ENCODE data around the gene MAMDC2.

Gene MAMDC2

DNA sequence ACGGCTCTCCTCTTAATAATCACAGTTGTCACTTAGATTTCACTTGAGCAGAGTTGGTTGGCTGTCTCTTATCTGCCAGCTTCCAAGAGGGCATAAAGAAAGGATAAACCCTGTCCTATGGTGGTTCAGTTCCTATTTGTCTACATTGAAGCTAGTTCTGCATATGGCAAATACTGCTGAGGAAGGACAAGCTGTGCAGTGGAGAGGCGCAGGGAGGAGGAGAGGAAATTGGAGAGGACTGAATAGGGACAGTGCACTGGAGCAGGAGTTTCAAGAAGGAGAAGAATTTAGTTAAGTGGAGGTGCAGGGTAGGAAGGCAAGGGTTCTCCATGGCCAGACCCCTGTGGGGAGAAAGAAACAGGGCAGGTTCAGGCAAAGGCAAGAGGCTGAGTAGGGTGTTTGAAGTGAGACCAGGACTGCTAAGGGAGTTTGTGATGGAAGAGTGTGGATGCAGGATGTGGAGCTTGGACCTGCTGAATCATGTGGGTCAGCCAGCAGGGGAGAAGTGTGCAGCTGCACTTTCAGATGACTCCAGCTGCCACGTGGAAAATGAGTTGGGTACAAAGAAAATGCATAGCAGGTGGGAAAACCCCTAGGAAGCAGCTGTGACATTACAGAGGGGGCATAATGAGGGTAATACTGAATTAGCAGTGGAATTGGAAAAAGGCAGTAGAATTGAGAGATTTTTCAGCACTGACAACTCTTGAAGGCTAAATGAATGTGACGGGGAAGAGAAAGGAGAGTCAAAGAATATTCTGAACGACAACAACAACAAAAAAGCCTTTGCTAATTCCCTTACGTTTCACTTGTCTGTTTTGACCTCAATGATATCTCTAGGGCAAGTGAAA is 66.8 kb downstream of the MAMDC2 start:
- DNase-seq, result peak; percentile 25

DNA sequence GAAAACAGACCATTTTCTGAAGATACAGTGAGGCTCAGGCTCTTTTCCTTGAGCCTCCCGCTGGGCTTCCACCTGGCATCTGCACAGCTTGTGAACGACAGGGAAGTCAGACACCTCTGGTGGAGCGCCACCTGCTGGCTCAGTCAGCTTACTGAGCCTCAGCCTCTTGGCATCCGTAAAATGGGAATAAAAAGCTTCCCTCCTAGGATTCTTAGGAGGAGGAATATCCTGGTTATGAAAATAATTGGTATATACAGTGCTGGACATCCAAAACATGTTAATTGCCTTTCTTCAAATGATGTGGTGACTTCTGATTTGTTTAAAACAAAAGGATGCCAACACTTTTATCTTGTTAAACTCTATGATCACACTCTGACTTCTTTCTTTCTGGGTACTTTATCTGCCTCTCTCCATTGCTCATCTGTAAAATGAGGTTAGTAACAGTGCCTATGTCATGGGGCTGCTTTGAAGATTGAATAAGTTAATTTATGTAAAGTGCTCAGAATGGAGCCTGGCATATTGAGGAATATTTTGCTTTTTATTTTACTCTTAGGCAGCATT is 67.5 kb downstream of the MAMDC2 start:
- DNase-seq, result peak; percentile 47

DNA sequence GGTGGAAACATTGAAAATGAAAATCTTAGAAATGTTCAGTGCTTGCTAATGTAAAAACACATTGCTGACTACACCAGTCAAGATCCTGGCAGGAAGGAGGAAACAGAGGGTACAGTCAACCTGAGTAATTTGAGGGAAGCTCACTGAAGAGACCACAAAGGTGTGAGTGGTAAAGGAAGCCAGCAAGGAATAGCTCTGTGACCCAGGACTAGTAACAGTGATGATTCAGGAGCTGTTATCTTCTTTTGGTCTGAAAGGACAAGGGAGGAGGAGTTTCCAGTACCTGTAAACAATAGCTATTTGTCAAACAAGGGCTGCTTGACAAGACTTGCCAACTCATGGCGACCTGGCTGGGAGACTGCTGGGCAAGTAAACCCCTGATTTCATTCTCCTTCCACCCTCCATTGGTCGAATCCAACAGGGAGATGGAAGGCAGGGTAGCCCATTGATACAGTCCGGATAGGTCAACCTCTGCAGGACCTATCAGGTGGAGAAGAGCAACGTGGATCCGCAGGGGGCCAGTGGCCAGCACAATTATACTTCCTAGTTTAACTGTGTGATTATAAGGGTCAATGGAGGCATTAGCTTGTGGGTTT is 68.1 kb downstream of the MAMDC2 start:
- no peak for DNase-seq

DNA sequence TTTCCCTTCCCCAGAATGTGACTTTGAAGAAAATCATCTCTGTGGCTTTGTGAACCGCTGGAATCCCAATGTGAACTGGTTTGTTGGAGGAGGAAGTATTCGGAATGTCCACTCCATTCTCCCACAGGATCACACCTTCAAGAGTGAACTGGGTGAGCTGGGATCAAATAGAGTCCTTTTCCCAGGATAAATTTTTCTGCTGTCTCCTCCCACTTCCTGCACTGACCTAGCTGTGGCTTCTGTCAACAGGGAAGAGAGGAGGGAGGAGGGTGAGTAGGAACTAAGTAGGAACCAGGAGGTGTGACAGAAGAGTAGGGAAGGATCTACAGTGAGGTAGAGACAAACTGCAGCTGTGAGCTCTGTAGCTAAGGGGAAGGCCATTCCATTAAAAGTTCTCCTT is 69.3 kb downstream of the MAMDC2 start:
- DNase-seq, result no peak

DNA sequence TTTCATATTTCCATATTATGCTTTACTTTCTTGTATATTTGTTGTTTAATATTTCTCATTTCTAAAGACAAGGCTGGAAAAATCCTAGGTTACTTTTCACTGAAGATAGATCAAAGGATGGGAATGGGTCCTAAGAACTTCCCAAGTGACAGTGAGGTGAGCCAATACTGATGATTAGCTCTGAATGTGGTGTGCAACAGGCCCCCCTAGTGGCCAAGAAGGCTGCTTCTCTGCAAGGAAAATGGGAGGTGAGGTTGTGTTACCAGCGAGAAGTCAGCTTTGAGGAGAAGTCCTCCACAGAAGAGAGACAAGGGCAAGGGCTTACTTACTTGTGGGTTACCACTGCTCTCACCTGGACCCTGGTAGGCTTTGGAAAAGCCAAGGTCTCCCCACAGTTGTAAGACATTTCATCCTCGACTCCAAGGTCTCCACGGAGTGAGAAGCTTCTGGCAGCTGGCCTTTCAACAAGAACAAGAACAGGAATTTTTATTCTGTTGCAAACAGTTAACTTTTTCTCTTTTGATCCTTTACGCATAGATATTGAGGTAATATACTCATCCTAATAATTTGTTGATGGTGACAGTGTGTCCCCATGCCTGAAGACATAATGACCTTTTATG is 69.9 kb downstream of the MAMDC2 start:
- DNase-seq, result peak; percentile 4

DNA sequence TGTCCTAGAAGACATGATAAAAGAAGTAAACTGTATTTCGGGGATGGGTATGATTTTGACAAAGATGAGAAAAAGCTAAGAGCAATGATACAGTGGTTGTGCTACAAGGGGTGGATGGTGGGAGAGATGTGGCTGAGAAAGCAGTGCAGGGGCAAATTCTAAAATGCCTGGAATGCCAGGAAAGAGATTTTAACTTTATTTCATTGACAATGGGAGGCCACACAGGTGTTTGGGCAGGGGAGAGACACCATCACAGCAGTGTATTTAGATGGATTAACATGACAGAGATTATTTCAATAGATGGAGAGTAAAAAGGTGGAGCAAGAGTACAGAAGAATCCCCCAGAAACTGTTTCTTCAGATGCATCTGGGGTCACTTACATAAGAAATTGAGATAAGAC is 71.2 kb downstream of the MAMDC2 start:
- DNase-seq, result no peak

DNA sequence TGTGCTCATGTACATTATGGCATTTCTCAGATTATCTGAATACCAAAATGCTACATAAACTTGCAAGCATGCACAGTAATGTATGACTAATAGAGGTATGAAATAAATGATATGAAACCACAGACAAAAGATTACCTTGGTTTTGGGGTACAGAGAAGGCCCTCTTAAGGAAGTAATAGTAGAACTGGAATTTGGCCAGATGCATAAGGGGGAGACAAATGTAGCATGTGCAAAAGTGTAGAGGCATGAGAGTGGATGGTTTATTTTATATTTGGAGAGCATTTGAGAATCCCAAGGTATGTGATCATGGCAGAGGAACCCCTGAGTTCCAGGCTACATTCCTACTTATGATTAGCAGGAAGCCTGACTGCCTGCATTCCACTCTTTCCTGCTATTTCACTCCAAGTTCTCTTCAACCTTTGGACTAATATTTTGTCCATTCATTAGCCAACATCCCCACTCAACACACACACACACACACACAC is 74.2 kb downstream of the MAMDC2 start:
- DNase-seq, result no peak

DNA sequence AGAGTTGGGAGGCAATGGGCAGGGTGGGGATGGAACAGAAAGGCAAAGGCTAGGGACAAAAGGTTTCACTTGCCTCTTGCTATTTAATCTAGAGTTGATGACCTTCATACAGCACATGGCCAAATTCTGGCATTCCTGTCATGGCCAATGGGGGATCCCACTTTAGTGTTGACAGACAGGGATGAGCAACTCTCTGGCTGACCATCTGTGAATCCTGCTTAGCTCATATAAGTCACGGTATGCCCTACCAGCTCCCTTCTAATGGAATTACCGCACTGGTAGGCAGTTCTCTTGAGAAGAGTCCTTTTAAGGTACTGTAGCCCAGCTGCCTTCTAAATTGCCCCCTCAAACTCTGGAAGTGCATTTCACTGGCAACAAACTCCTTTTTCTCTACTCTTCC is 76.1 kb downstream of the MAMDC2 start:
- no peak for DNase-seq

DNA sequence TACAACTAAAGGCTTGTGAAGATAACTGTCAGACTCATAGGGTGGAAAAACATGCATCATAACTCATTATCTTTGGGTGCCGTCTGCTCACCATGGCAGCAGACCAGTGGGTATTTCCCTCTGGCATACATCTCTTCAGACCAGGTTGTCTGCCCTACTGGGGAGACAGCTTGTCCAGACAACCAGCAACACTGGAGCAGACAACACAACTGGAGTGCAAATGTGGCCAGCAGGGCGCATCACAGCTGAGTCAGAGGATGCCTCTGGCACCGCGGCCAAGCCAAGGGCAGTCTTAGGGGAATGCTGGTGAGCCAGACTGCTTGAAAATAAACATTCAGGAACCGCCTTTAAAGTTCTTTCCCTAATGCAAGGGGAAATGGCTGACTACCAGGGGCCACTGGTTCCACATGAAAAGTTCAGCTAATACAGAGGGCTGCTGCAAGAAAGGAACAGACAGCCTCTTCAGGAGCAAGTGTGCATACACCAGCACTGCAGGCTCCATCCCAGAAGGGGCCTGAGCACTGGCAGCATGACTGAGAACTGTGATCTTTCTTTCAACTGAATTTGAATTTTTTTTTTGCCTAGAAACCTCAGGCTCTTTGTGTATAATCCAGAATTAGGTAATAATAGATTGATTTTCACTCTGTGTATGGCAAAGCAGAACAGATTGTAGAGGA is 77.3 kb downstream of the MAMDC2 start:
- no peak for DNase-seq

DNA sequence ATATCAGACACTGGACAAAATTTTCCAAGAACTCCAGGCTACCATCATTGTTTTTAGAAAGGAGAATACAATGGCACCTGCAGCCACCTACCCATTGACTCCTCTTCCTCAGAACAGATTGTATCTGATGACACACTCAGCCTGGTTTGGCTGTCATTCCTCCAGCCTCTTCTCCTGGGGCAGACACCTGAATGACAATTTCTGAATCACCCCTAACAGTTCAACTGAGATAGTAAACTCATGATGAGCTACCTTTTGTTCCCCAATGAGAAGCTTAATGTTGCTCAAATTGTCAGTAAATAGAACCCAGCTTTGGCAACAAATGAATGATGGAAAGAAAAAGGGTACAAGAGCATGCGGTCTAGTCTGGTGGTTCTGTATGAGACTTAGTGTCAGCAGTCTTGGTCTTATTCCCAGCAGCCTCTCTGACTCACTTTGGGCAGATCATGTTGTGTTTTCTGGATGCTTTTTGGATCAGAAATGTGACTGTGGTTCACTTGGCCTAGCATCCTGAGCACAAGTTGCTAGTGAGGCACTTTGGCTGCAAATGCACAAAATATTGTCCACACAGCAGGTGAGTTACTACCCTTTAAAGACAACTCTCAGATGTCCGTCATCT is 78.3 kb downstream of the MAMDC2 start:
- no peak for DNase-seq

DNA sequence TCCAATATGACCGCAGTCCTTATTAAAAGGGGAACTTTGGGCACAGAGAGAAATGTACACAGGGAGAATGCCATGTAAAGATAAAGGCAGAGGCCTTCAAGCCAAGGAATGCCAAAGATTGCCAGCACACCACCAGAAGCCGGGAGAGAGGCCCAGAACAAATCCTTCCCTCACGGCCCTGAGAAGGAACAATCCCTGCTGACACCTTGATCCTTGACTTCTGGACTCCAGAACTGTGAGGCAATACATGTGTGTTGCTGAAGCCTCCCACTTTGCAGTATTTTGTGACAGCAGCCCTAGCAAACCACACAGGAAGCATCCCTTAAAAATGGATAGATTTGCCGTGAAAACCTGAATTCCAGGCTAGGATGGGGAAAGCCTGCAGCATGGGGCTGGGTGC is 80.0 kb downstream of the MAMDC2 start:
- no peak for DNase-seq

DNA sequence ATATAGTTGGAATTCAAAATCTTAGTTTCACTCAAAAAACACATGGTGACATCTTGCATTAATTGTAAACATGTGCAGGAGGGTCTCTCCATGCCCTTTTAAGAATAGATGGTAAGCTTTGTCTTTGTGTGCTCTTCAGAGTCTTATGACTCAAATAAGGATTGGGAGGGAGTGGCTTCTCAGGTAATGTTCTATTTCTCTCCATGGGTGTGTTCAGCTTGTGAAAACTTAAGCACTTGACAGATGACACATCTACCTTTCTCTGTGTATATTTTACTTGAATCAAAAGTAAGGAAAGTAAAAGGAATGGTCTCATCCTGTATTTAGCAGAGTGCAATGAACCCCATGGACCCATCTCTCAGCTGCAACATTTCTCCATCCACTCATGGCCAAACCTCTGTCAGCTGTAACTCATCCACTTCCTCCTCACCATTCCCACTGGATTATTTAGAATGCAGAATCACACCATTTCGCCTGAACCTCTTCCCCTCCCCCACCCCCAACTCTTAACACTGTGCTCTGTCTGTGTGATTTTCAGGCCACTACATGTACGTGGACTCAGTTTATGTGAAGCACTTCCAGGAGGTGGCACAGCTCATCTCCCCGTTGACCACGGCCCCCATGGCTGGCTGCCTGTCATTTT is 82.1 kb downstream of the MAMDC2 start:
- no peak for DNase-seq

DNA sequence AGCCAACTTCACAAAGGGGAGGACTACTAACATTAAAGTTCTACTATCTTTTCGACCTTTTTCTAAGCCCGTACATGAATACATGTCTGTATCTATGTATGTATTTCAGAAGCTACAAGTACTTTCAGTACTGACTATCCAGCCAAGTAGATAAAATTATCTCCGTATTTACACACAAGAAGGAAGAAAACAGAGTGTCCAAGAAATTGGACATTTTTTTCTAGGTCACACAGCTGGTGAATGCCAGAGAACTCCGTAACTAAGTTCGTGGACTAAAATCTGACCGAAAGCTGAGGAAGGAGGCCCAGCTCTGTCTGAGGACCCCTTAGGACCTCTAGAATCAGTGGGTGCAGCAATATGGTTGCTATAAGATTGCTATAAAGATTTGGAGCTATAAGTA is 83.4 kb downstream of the MAMDC2 start:
- DNase-seq, result no peak

DNA sequence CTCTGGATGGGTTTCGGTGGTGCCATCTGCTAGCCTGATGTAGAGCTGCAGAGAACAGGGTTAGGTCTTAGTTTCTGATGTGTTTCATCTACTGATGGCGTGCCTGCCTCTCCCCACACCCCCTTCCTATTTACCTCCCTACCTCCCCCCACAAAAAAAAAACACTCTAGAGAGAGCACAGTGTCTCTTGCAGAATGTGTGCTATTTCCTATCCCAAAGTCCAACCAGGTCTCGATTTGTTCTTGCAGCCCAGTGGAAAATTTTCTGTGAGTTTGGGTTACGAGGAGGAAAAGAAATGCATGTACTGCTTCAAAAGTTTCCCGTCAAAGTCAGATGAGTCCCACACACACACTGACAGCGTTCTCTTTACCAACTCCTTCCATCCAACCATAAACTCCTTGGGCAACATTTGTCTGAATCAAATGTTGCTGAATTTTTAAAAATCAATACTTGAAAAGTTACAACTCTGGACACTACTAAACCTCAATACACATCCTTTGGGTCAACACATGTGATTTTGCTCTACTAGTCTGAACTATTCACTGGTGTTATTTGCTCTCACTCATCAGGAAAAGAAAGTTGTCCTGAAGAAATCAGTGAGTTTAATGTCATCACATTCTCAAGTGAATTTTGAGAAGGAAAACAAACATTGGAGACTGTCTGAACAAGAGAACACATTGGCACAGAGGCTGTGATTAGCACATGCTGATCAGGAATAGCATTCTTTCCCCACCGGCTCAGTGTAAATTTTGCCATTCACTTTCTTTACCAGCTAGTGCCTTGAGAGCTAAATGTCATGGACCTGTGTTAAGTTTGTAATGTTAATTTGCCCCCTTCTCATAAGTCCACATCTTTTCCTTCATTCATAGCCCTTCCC is 84.1 kb downstream of the MAMDC2 start:
- DNase-seq, result no peak

DNA sequence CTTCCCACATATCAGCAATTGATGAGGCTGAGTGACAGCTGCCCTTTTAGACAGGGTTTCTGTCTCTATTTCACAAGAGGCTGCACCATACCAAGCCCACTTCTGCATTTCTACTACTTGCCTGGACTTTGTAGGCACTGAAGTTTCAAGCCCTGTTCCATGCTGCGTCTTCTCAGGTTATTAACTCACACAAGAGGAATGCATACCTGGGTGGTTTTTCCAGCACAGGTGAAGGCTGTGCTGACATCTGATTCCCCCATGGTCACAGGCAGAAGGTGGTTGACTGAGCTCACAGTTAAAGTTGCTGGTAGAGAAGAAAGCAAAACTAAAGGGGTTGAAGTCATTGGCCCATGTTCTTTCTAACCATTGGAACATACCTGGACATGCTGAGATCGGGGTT is 86.6 kb downstream of the MAMDC2 start:
- DNase-seq, result no peak

DNA sequence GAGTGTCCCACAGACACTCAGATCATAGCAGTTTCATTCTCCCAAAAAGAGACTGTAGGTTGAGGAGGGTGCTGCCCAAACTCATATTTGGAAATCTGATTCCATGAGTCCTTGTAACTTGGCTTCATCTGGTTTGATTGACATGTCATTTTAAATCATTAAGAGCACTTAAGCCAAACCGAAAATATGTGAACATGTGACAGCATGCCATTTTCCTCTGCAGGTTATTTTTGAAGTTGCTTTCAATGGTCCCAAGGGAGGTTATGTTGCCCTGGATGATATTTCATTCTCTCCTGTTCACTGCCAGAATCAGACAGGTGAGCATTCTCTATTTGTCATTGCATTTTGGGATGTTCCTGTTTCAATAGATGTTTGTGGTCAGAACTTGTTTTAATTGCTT is 87.6 kb downstream of the MAMDC2 start:
- no peak for DNase-seq

DNA sequence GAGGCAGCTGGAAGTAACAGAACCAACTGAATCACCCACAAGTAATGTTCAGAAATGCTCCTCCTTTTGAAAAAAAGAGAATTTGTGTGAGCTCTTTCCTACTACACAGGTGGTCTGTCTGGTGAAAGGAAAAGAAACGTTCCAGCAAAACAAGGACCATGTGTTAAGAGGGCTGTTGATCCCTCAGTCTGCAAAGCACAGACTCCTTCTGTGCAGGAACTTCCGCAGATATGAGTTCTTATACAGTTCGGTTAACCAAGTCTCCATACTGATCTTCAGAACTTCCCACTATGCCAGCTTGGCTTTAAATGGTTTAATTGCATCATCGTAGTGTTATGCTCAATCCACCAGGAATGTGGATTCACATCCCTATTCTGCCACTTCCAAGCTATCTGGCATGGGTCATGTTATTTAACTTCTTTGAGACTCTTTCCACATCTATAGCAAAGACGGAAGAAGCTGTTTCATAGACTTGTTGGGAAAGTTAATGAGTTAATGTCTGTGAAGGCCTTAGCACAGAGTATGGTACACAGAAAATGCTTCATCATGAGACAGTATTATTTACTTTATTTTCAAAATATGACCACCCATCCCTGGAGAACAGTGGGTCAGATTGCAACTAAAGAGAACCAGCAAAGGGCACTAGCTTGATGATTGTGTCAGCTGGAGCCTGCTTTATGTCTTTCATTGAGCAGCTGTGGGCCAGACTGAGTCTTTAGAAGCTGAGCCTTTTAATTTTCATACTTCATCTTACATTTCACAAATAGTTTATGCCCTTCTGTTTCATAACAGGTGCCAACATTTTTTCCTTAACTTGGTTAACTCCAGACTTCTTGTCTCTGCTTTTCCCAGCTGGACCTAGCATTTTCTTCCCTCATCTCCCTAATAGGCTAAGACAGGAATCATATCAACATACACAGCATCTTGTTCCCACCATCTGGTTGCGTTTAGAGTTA is 89.9 kb downstream of the MAMDC2 start:
- DNase-seq, result no peak

DNA sequence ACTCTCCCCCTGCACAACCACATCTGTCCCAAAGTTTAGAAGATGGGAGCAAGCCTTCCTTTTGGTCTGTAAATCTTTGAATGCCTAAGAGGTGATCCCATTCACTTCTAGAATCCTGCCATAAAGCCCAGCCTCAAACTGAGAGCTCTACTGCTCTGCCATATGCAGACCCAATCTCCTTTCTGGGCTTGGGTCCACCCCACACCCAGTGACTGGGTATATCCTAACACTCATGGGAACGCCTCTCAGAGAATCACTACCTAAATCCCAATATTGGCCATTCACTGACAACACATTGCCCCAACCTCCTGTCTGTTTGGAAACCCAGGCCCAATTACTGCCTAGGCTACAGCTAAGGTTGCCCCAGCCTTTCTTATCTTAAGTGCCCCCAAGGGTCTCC is 90.7 kb downstream of the MAMDC2 start:
- no peak for DNase-seq

DNA sequence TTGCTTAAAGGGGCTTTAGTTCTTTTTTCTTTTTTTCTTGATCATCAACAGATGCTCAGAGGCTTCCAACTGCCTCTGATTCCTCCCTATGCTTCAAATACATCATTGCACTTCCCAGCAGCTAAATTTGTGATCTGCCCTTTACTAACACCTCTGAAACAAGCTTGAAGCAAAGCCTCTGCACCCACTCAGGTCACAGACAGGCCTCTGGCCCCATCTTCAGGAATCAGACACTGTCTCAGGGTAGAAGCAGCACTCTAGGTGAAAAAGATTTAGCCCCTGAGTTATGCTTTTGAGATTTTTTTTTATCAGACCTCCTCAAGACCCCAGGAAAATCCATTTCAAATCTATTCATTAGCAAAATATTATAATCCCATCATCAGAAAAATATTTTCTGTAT is 91.5 kb downstream of the MAMDC2 start:
- DNase-seq, result no peak

DNA sequence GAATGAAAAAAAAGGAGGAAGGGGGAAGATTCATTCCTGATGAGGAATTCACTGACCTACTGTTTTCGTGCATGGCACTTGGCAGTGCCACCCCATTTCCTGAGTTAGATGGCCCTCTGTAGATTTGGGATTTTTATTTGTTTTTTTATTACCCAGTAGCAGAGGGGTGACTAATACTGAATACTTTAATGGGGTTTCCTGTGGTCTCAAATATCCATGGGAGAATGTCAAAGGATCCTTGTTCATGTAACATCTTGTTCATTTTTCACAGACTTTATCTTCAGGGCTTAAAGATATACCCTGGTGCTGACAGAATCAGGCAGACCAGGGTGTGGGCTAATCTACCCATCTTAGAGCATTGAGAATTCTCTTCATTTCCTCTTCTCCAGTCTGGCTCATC is 93.0 kb downstream of the MAMDC2 start:
- DNase-seq, result no peak
